HepG2 (cell line): Measurements from ENCODE around the gene SERTM1.

Experiments used
- ASH2L ChIP-seq: fragments of 300-600, 200-600 bp; sonication (generic); IDR thresholded peaks from 2 replicates; pipeline ENCODE4 v1.7.0; 2017; ENCODE audit warnings: low read depth, mild to moderate bottlenecking, moderate library complexity, mixed read lengths, low read length; ENCODE audit not compliant: insufficient read length
- TBP ChIP-seq: sonication (generic); formaldehyde crosslinking; IDR thresholded peaks from 2 replicates; pipeline ENCODE4 v1.5.0; 2020; ENCODE audit warnings: missing genetic modification reagents
- ZIK1 ChIP-seq: sonication (generic); formaldehyde crosslinking; IDR thresholded peaks from 2 replicates; pipeline ENCODE4 v1.5.0; 2020; ENCODE audit warnings: mild to moderate bottlenecking, low read depth, missing genetic modification reagents, borderline replicate concordance

GRCh38 chr13:36712290-36712689 is 38.5 kb downstream of the SERTM1 start:
- no peak for TF ChIP-seq TBP (CRISPR knock-in tag)
- TF ChIP-seq ASH2L: no peak
- no peak for TF ChIP-seq ZIK1 (CRISPR knock-in tag)
